Upper lobe of left lung (tissue), 6 donors: Measurements from ENCODE around the gene RRH. TPM values are rescaled to one million over a fixed set of nuclear protein-coding genes. Genes with fewer than 3 reads are reported as not detected.

ENCODE experiments used
- ATAC-seq, 2 donors: fragments of 200-7000 bp; cut with Tn5 transposase; one replicate each; pipeline ENCODE4 v1.9.1; 2022; ENCODE audit warnings: mild to moderate bottlenecking in 2 of 2, moderate library complexity in 2 of 2; ENCODE audit not compliant: low FRiP score in 2 of 2
- DNase-seq, 2 donors: peaks; one replicate each; pipeline ENCODE4 v3.0.0-alpha.2; 2019 to 2020
- H3K27ac ChIP-seq, 4 donors: fragments of 200-600 bp; sonication (generic); one replicate each; pipeline ENCODE4 v1.5.1; 2016 to 2019
- H3K27me3 ChIP-seq, 4 donors: fragments of 200-600 bp; sonication (generic); one replicate each; pipeline ENCODE4 v1.5.1; 2017 to 2019
- H3K36me3 ChIP-seq, 4 donors: fragments of 200-600 bp; sonication (generic); one replicate each; pipeline ENCODE4 v1.5.1; 2016 to 2019
- H3K4me1 ChIP-seq, 4 donors: fragments of 200-600 bp; sonication (generic); one replicate each; pipeline ENCODE4 v1.5.1; 2018 to 2019
- H3K4me3 ChIP-seq, 4 donors: fragments of 200-600 bp; sonication (generic); one replicate each; pipeline ENCODE4 v1.5.1; 2017 to 2019; ENCODE audit warnings: mild to moderate bottlenecking in 2 of 4, moderate library complexity in 1 of 4
- H3K9me3 ChIP-seq, 4 donors: fragments of 200-600 bp; sonication (generic); one replicate each; pipeline ENCODE4 v1.5.1; 2018 to 2019
- EP300 ChIP-seq, 4 donors: sonication (generic); formaldehyde crosslinking; IDR thresholded peaks; one replicate each; pipeline ENCODE4 v1.5.1; 2017; ENCODE audit warnings: antibody characterized with exemption in 4 of 4, control low read depth in 2 of 4
- POLR2A ChIP-seq, 4 donors: fragments of 450-650 bp; IDR thresholded peaks; one replicate each; pipeline ENCODE4 v1.5.1; 2016 to 2017; ENCODE audit warnings: antibody characterized with exemption in 4 of 4, mild to moderate bottlenecking in 2 of 4
- POLR2AphosphoS5 ChIP-seq, 2 donors: sonication (generic); formaldehyde crosslinking; IDR thresholded peaks; one replicate each; pipeline ENCODE4 v1.5.1; 2017; ENCODE audit warnings: antibody characterized with exemption in 2 of 2
- WGBS, 2 donors: methylation state at CpG; one replicate each; pipeline ENCODE4 v1.1.5; 2017 to 2018; 5-methylcytosine and 5-hydroxymethylcytosine counted together
- total RNA-seq, 6 donors: library from RNA; depleted of rRNA in 4 of 6; stranded (reverse); fragments of >200 nt in 4 of 6; gene quantifications; one replicate each; pipeline versions ENCODE4 v1.1.0 to v1.2.1, GENCODE V29; 2016 to 2021
- TF ChIP-seq, protein P1 (sequence below), 6 experiments: fragments of 450-650 bp in 4 of 6; fragments of 200-600 bp in 2 of 6; sonication (generic) in 2 of 6; IDR thresholded peaks; one replicate each; pipeline ENCODE4 v1.5.1; 2016 to 2019; ENCODE audit warnings: antibody characterized with exemption in 6 of 6
- donor health status: DM: no; HTN: no; CAD: no; lungs with moderate emphysema.
- donor health status: DM: no; HTN: yes; CAD: no; lungs with severe emphysema.

Gene RRH
- total RNA-seq, 6 donors from 2014 or later = 0.46 TPM; not detected in 5

DNA sequence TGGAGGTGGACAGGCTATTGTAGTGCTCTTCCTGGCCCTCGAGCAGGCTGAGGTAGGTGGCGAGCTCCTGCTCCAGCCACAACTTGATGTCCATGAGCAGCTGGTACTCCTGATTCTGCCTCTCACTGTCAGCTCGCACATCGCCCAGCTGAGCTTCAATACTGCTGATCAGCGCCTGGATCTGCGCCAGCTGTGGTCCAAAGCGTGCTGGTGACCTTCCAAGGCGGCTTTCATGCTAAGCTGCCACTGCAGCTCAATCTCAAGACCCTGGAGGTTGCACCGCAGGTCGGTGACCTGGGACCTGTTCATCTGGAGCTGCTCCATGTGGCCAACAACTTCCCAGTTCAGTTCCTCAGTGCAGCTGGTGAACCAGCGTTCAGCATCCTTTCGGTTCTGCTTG is 51.3 kb downstream of the RRH start:
- ATAC-seq (no peak), DNase-seq (no peak)
- Histone ChIP-seq H3K9me3 (no peaks in the 10 kb centered on the region), H3K36me3 (no peaks in the 10 kb centered on the region), H3K27ac (no peak overlapping the region), H3K4me1 (no peaks in the 10 kb centered on the region), H3K27me3 (no peaks in the 10 kb centered on the region), H3K4me3 (no peak overlapping the region)
- no peak for TF ChIP-seq EP300 (IDR thresholded peaks at IDR 0.05)
- TF ChIP-seq POLR2AphosphoS5 (IDR thresholded peaks at IDR 0.05) = no peak
- TF ChIP-seq, protein P1, sequence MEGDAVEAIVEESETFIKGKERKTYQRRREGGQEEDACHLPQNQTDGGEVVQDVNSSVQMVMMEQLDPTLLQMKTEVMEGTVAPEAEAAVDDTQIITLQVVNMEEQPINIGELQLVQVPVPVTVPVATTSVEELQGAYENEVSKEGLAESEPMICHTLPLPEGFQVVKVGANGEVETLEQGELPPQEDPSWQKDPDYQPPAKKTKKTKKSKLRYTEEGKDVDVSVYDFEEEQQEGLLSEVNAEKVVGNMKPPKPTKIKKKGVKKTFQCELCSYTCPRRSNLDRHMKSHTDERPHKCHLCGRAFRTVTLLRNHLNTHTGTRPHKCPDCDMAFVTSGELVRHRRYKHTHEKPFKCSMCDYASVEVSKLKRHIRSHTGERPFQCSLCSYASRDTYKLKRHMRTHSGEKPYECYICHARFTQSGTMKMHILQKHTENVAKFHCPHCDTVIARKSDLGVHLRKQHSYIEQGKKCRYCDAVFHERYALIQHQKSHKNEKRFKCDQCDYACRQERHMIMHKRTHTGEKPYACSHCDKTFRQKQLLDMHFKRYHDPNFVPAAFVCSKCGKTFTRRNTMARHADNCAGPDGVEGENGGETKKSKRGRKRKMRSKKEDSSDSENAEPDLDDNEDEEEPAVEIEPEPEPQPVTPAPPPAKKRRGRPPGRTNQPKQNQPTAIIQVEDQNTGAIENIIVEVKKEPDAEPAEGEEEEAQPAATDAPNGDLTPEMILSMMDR (IDR thresholded peaks at IDR 0.05) = no peak
- no peak for TF ChIP-seq POLR2A (IDR thresholded peaks at IDR 0.05)
- WGBS, 2 donors = 82 to 88% methylated on average over 12 of the region's 12 CpGs

DNA sequence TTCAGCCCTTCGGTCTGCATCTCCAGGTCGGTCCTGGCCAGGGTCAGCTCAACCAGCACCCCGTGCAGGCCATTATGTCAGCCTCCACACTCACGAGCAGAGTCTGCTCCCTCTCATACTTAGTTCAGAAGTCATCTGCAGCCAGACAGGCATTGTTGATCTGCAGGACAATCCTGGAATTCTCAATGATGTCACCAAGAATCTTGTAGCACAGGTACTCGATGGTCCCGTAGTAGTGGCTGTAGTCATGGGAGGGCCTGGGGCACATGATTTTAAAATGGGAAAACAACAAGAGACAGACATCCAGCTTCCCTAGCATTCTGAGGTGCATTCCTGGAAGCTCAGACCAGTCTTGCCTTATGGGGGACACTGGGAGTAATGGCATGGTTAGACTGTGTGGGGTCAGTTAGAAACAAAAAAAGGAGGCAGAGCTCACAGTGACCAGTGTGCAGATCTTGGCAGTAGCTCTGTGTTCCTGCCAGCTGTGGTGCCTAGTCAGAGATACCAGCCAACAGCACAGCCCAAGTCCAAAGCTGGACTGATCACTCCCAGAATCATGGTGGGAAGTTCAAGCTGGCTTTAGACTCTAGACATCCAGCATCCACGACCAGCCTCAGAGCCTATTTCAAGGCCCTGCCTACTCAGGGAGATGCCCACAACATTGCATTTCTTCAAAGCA is 52.0 kb downstream of the RRH start:
- WGBS, 2 donors = 95 to 98% methylated on average over 6 to 7 of the region's 7 CpGs
- no peaks in the 10 kb centered on the region for H3K9me3 ChIP-seq
- H3K4me1 ChIP-seq = no peaks in the 10 kb centered on the region
- no peak for DNase-seq
- TF ChIP-seq POLR2AphosphoS5 (IDR thresholded peaks at IDR 0.05) = no peak
- TF ChIP-seq, protein P1 (IDR thresholded peaks at IDR 0.05) = no peak
- no peak for TF ChIP-seq POLR2A (IDR thresholded peaks at IDR 0.05)
- TF ChIP-seq EP300 (IDR thresholded peaks at IDR 0.05) = no peak
- H3K27ac ChIP-seq = no peak overlapping the region
- no peak overlapping the region for H3K4me3 ChIP-seq
- ATAC-seq = no peak
- H3K27me3 ChIP-seq = no peaks in the 10 kb centered on the region
- H3K36me3 ChIP-seq = no peaks in the 10 kb centered on the region

DNA sequence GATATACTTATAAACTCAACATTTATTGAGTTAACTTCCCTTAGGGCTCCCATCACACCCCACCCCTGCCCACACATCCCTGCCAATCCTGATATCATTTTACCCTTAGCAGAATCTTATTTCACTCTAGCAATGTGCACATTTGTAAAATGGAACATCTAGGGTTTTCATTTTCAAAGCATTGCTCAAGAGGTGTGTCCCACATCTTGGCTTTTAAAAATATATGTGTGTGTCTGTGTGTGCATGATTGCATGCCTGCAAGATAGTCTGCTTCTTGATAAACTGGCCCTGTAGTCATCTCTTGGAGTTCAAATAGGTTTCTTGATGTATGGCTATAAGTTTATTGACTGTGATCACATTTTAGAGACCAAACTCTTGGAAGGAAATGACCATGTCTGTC is 58.5 kb downstream of the RRH start:
- Histone ChIP-seq H3K4me1 (no peaks in the 10 kb centered on the region), H3K9me3 (no peaks in the 10 kb centered on the region), H3K4me3 (no peak overlapping the region), H3K27ac (no peak overlapping the region), H3K36me3 (no peaks in the 10 kb centered on the region), H3K27me3 (no peaks in the 10 kb centered on the region)
- DNase-seq = no peak
- TF ChIP-seq EP300 (IDR thresholded peaks at IDR 0.05) (no peak), POLR2AphosphoS5 (IDR thresholded peaks at IDR 0.05) (no peak), POLR2A (IDR thresholded peaks at IDR 0.05) (no peak)
- TF ChIP-seq, protein P1 (IDR thresholded peaks at IDR 0.05) = no peak
- no peak for ATAC-seq

DNA sequence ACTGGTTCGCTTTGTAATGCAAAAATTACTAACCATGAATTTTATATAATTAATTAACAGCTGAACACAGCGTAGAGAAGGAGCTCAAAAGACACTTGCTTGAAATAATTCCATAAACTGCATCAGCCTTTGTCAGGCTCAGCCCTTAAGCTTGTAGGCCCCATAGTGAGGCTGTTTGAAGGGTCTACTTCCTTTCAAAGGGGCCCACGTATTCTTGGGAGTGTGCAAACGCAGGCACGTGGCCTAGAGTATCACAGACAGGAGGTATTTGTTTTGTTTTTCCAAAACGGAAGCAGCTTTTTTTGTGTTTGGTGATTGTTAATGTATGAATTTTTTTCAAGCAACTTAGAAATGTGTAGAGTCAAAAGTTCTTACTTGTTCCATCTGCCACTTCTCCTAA is 59.3 kb downstream of the RRH start:
- no peaks in the 10 kb centered on the region for H3K27me3 ChIP-seq
- H3K27ac ChIP-seq = no peak overlapping the region
- no peaks in the 10 kb centered on the region for H3K9me3 ChIP-seq
- TF ChIP-seq, protein P1 (IDR thresholded peaks at IDR 0.05) = no peak
- TF ChIP-seq POLR2A (IDR thresholded peaks at IDR 0.05) (no peak), POLR2AphosphoS5 (IDR thresholded peaks at IDR 0.05) (no peak), EP300 (IDR thresholded peaks at IDR 0.05) (no peak)
- no peaks in the 10 kb centered on the region for H3K4me1 ChIP-seq
- no peaks in the 10 kb centered on the region for H3K36me3 ChIP-seq
- WGBS, 2 donors = 47 to 52% methylated on average over 6 of the region's 6 CpGs
- ATAC-seq (no peak), DNase-seq (no peak)
- no peak overlapping the region for H3K4me3 ChIP-seq

DNA sequence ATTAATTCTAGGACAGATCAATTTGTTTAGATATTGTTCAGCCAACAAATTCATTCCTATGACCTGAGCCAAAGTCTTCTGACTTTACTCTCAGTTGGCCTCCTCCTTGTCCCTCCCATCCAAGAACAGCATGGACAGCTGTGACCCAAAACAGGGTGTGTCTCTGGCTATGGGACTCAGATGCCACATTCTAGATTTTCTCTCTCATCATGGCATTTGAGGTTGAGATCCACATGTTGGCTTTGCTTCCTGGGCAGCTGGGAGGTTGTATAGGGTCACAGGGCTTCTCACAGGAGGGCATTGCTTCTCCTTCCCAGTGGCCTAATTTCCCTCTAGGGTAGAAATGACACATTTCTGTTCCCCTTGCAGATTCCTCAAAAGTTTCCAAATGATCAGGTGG is 62.3 kb downstream of the RRH start:
- no peaks in the 10 kb centered on the region for H3K36me3 ChIP-seq
- no peaks in the 10 kb centered on the region for H3K27me3 ChIP-seq
- TF ChIP-seq EP300 (IDR thresholded peaks at IDR 0.05) = no peak
- TF ChIP-seq, protein P1 (IDR thresholded peaks at IDR 0.05) = no peak
- TF ChIP-seq POLR2AphosphoS5 (IDR thresholded peaks at IDR 0.05) = no peak
- no peak for TF ChIP-seq POLR2A (IDR thresholded peaks at IDR 0.05)
- ATAC-seq (no peak), DNase-seq (no peak)
- H3K27ac ChIP-seq = no peak overlapping the region
- no peak overlapping the region for H3K4me3 ChIP-seq
- no peaks in the 10 kb centered on the region for H3K4me1 ChIP-seq
- no peaks in the 10 kb centered on the region for H3K9me3 ChIP-seq
